ENCODE measurements around the gene FILIP1L.

FILIP1L gene

GRCh38 chr3:99976584-99976983 lies 137.7 kb downstream of the FILIP1L start:
- no peak for DNase-seq (ENCODE audit: low read depth, low spot score)

DNA sequence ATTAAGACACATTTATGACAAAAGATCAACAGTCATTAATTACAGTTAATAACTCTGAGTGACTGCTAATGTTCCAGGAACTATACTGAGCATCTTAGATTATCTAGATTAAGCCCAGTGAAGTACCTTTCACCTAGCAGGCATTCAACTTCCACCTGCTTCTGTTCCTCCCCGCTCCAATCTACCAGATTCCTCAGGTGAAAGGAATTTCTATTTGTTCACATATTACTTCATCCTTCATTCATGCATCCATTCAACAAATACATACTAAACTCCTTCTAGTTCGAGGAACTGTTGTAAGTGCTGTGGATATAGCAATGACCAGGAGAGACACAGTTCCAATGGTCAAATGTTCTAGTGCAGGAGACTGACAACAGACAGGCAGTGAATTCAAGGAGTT lies 139.3 kb downstream of the FILIP1L start:
- no peak for DNase-seq (ENCODE audit: low read depth, low spot score)

GRCh38 chr3:99972380-99973104 lies 141.8 kb downstream of the FILIP1L start:
- DNase-seq (ENCODE audit: low read depth, low spot score): no peak

DNA sequence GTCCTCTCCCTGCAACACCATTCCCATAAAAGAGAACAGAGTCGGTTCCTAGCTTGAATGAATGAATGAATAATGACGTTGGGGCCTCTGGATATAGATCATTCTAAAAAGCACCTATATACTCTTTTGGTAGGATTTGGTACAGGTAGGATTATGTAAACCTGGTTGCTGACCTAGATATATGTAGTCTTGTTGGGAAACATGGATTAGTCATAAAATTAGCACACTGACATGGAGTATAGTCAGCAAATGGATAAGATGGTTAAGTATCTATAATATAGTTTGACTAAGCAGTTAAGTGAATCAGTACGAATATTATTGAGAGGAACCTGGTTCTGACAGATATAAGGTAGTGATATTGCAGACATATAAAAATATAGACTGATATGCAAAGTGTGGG lies 142.5 kb downstream of the FILIP1L start:
- DNase-seq (ENCODE audit: low read depth, low spot score): no peak

- no peak for DNase-seq (ENCODE audit: low read depth, low spot score)
Measured at GRCh38 chr3:99970198-99970597, 144.1 kb downstream of the FILIP1L start.

GRCh38 chr3:99969136-99969535 lies 145.2 kb downstream of the FILIP1L start:
- no peak for DNase-seq (ENCODE audit: low read depth, low spot score)

DNA sequence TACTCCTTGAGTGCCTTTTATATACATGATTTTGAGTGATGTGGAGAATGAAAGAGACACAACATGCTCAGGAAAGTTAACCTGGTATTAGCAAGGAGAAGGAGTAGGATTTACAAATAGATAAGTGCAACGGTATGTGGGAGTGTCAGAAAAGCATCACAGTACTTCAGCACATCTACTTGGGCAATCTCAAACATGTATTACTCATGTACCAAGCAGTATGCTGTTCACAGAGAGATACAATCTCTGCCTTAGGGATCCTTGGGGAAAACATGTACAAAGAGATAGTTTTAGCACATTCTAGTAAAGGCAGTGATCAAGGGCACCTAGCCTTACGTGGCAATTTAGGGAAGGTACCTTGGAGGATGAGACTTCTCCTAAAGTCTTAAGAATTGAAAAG lies 146.5 kb downstream of the FILIP1L start:
- DNase-seq (ENCODE audit: low read depth, low spot score): no peak

DNA sequence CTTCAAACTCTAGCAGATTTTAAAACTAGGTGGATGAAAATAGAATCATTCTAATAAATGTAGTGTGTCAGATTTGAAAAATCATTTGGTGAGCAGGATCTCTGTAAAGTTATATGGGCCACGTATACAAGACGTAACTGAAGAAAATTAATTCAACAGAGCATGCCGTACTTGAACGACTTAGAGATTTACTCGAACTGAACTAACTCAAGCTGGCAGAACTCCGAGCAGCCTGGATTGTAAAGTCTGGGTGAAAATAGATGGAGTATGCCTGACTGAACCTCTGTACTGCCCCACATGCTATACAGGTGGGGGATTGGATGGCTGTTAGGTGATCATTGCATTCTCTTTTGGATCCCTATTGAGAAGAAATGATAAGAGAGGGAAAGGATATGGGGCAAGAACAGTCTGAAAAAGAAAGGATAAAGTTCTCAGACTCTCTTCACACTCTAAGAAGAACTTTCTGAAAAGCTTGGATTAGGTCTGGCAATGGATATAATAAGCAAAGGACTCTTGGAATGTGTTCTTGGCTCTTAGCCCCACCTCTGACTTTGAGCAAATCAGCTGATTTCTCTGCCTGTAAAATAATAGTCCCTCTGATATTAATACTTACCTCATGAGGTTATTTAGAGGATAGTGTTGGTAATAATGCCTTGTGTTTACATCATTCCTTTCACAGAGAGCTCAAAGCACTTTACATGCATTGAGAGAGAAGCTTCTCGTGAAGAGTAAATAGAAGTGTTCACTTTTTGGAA lies 147.5 kb downstream of the FILIP1L start:
- DNase-seq (ENCODE audit: low read depth, low spot score): no peak

- no peak for DNase-seq (ENCODE audit: low read depth, low spot score)
Measured at GRCh38 chr3:99965681-99966408, 148.5 kb downstream of the FILIP1L start.

- no peak for DNase-seq (ENCODE audit: low read depth, low spot score)
Measured at GRCh38 chr3:99965077-99965476, 149.2 kb downstream of the FILIP1L start.

DNA sequence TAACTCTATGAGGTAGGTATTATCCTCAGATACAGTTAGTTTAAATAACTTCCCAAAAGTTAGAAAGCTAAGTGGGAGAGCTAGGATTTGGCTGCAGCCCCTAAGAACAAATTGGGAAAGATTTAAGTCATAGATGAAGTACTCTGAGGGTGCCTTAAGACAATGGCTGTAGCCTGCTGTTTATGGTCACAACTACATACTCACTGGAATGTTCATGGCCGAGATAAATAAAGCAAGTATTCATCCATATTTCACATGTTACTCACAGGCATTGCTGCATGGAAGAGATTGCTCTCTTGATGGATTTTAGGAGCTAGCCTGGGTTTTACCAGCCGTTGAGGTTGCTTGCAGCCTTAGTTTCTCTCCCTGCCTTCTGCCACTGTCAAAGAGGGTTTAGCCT lies 151.6 kb downstream of the FILIP1L start:
- DNase-seq (ENCODE audit: low read depth, low spot score): no peak

DNA sequence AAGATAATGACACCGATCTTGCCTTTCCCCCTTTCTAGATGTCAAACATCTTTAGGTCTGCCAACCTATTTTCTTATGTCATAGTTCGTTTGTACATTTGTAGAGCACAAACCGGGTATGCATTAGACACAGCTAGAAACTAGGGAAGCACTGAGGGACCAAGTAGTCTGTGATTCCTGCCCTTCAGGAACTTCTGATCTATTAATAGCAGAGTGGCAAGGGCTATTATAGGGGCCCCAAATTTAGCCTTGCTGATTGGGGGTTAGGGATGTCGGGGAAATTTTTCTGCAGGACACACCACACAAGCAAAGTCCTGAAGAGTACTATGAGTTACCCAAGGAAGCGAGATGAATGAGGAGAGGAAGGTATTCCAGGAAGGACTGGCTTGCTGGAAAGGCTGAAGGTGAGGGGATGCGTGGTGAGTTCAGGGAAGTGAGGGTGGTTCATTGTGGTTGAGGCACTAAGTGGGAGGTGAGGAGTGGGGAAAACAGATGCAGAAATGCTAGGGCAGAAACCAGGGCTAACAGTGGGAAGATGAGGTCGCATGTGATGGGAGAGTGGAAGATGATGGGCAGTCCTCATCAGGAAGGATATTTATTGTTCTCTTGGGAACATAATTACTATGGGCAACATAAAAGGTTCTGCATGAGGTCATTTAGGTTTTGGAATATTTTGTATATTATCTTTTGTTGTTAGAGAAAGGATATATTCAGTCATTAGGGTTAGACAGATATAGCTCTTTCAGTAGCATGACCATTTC lies 152.4 kb downstream of the FILIP1L start:
- DNase-seq (ENCODE audit: low read depth, low spot score): no peak

DNA sequence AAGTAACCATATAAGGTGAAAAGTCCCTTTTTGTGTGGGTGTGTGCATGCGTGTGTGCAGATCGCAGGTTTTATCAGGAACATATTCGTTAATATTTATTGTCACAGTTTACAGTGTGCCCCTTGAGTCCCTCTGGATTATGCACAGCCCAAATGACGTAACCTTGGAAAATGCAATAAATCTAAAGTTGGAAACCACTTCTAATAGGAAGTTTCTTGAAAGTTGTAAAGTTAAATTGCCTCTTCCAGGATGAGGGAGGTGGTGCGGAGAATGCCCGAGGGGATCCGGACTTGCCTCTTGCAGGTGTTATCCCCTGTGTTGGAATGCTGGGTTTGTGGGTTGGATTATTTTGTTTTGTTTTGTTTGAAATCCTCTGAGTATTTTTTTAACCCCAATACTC lies 153.4 kb downstream of the FILIP1L start:
- DNase-seq (ENCODE audit: low read depth, low spot score): no peak

- no peak for DNase-seq (ENCODE audit: low read depth, low spot score)
Measured at GRCh38 chr3:99960123-99960878, 154.0 kb downstream of the FILIP1L start.

DNA sequence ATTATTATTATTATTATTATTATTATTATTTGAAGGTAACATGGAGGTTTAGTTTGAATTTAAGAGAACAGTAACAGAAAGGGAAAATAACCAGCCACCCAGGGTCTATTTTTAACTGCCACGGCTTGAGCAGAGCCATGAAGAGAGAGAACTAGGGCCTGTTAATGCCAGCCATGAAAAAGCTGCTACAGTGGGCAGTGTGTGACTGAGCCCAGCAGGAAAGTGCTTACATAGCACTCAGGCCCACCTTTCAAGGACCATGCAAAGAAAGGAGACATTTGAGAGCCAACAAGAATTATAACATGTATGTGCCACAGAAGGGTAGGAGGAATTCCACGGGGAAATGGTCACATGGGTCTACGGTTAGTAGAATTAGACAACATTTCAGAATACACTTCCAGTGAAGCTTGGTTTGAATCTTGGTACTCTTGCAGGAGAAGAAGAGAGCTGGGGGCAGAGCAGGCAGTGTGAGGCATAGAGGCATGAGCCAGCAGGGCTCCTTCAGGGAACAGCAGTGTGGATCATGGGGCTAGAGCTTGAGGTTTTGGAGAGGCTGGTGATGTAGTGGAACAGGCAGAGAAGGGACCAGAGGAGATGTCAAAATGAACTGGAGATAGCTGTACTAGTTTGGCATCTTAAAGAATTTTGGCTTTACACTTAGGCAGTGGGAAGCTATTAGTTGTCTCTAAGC lies 155.9 kb downstream of the FILIP1L start:
- DNase-seq (ENCODE audit: low read depth, low spot score): no peak

DNA sequence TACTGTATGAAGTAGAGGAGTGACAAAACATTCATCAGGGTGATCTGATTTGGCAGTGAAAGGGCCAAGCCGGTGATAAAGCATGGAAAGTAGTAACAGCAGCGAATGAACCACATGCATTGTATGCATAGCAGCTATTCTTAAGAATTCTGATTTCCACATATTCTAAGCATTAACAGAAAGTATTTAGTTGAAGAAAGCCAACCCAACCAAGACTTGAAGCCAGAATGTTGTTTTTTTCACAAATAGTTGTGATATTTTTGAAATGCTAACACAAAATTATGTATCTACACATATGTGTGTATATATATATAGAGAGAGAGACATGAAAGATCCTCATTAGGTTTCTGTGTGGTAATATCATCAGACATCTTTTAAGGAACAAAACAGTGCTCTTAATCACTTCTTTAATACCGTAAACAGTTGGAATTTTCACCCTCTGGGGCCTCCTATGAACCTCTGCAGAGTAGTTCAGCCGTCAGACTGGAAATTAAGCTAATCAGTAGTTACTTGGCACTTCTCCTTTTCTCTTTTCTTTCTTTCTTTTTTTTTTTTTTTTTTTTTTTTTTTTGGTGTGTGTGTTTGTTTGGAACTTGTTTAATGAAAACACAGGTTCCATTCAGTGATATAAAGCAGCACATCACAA lies 157.0 kb downstream of the FILIP1L start:
- no peak for DNase-seq (ENCODE audit: low read depth, low spot score)

DNA sequence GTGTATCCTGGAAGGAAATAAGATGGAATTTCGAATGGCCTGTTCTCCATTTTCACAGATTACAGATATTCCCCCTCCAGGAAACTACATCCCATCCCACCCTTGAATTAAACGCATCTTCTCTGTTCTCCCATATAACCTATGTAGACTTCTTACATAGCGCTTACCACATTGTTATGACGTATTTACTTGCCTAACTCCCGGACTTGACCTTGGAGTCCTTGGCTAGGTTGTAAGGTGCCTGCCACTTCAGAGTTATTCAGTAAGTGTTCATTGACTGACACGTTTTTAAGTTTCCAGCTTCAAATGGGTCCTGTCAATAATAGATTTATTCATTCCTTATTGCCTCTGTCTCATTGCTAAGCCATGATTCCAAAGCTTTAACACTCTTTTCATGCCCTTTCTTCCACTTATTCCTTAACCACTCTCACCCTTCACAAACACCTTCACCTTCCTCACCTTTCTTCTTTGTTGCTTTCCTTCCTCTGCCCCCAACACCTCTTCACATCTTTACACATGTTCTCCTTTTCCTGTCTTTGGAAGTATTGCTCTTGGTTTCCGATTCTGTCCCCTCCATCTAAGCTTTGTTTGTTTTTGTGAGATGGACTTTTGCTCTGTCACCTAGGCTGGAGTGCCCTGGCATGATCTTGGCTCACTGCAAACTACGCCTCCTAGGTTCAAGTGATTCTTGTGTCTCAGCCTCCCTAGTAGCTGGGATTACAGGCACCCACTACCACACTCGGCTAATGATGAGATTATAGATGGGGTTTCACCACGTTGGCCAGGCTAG lies 158.3 kb downstream of the FILIP1L start:
- no peak for DNase-seq (ENCODE audit: low read depth, low spot score)

- no peak for DNase-seq (ENCODE audit: low read depth, low spot score)
Measured at GRCh38 chr3:99954914-99955644, 159.2 kb downstream of the FILIP1L start.

GRCh38 chr3:99953596-99953995 lies 160.7 kb downstream of the FILIP1L start:
- no peak for DNase-seq (ENCODE audit: low read depth, low spot score)
